GM23338 (cell line): ENCODE data around the gene NSMCE1.

ENCODE experiments used
- CREB1 ChIP-seq: fragments of 250-450 bp; sonication (Bioruptor Pico); IDR thresholded peaks from 2 replicates; pipeline ENCODE4 v1.5.0; 2020; ENCODE audit warnings: low read depth, mild to moderate bottlenecking, moderate library complexity
- ETS1 ChIP-seq: IDR thresholded peaks from 2 replicates; pipeline ENCODE4 v1.6.1; 2016; ENCODE audit warnings: antibody characterized with exemption
- EZH2 ChIP-seq: fragments of 200-600 bp; sonication (generic); IDR thresholded peaks from one replicate; pipeline ENCODE4 v1.8.0; 2017; ENCODE audit warnings: antibody characterized with exemption, mild to moderate bottlenecking, low read depth; ENCODE audit not compliant: unreplicated experiment
- EZH2phosphoT487 ChIP-seq: fragments of 200-600 bp; sonication (generic); IDR thresholded peaks from one replicate; pipeline ENCODE4 v1.8.1; 2018; ENCODE audit warnings: antibody characterized with exemption; ENCODE audit not compliant: unreplicated experiment
- JUNB ChIP-seq: IDR thresholded peaks from one replicate; pipeline ENCODE4 v1.6.1; 2016; ENCODE audit warnings: antibody characterized with exemption; ENCODE audit not compliant: unreplicated experiment
- NANOG ChIP-seq: IDR thresholded peaks from 2 replicates; pipeline ENCODE4 v1.6.1; 2016; ENCODE audit warnings: antibody characterized with exemption, borderline replicate concordance
- POLR2AphosphoS5 ChIP-seq: IDR thresholded peaks from 2 replicates; pipeline ENCODE4 v1.6.1; 2016; ENCODE audit warnings: antibody characterized with exemption, low read depth
- STAT1 ChIP-seq: IDR thresholded peaks from one replicate; pipeline ENCODE4 v1.6.1; 2016; ENCODE audit warnings: antibody characterized with exemption; ENCODE audit not compliant: unreplicated experiment
- ZNF114 ChIP-seq: fragments of 250-450 bp; sonication (Bioruptor Pico); IDR thresholded peaks from 2 replicates; pipeline ENCODE4 v1.5.0; 2020; ENCODE audit warnings: mild to moderate bottlenecking, moderate library complexity
- ZNF331 ChIP-seq: fragments of 250-450 bp; sonication (Bioruptor Pico); IDR thresholded peaks from 2 replicates; pipeline ENCODE4 v1.5.0; 2020; ENCODE audit warnings: low read depth, mild to moderate bottlenecking, moderate library complexity
- ZNF462 ChIP-seq: fragments of 250-450 bp; sonication (Bioruptor Pico); IDR thresholded peaks from 2 replicates; pipeline ENCODE4 v1.5.0; 2020; ENCODE audit warnings: mild to moderate bottlenecking, moderate library complexity
- TF ChIP-seq, protein P1 (sequence below), 2 experiments: fragments of 200-600 bp in 1 of 2; sonication (generic) in 1 of 2; conservative IDR thresholded peaks; 2 replicates each; pipeline versions ENCODE4 v1.5.1 to v1.6.1; 2016 to 2017; ENCODE audit warnings: antibody characterized with exemption in 2 of 2, low read depth in 2 of 2, mild to moderate bottlenecking in 2 of 2, moderate library complexity in 1 of 2
- TF ChIP-seq, protein P2 (sequence below): IDR thresholded peaks from one replicate; pipeline ENCODE4 v1.6.1; 2018; ENCODE audit warnings: antibody characterized with exemption; ENCODE audit not compliant: unreplicated experiment

DNA sequence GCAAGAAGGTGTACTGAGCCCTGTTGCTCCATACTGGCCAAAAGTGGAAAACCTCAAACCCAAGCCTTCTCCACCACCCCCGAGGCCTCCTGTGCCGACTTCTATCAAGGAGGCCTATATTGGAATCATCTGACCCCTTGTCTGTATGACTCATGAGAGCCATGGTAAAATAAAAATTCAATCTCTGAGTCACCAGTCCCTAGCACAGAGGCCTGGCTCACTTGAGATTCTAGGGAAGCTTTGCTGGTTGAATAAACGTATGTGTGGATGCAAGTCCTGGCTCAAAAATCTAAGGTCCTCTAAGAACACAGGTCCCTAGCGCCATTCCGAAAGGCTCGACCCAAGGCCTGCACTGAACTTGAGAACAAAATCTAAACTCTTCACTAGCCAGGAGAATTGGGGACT lies 15.0 kb downstream of the NSMCE1 start:
- TF ChIP-seq, protein P1, sequence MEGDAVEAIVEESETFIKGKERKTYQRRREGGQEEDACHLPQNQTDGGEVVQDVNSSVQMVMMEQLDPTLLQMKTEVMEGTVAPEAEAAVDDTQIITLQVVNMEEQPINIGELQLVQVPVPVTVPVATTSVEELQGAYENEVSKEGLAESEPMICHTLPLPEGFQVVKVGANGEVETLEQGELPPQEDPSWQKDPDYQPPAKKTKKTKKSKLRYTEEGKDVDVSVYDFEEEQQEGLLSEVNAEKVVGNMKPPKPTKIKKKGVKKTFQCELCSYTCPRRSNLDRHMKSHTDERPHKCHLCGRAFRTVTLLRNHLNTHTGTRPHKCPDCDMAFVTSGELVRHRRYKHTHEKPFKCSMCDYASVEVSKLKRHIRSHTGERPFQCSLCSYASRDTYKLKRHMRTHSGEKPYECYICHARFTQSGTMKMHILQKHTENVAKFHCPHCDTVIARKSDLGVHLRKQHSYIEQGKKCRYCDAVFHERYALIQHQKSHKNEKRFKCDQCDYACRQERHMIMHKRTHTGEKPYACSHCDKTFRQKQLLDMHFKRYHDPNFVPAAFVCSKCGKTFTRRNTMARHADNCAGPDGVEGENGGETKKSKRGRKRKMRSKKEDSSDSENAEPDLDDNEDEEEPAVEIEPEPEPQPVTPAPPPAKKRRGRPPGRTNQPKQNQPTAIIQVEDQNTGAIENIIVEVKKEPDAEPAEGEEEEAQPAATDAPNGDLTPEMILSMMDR (conservative IDR thresholded peaks at IDR 0.05; ENCODE audit: low read depth in 2 of 2) = no peak
- TF ChIP-seq POLR2AphosphoS5 (no peak), EZH2 (no peak), EZH2phosphoT487 (no peak), JUNB (no peak), CREB1 (CRISPR knock-in tag) (no peak), ZNF331 (CRISPR knock-in tag) (no peak), NANOG (no peak), STAT1 (no peak), ETS1 (no peak), ZNF114 (CRISPR knock-in tag) (no peak), ZNF462 (CRISPR knock-in tag) (no peak)
- TF ChIP-seq, protein P2, sequence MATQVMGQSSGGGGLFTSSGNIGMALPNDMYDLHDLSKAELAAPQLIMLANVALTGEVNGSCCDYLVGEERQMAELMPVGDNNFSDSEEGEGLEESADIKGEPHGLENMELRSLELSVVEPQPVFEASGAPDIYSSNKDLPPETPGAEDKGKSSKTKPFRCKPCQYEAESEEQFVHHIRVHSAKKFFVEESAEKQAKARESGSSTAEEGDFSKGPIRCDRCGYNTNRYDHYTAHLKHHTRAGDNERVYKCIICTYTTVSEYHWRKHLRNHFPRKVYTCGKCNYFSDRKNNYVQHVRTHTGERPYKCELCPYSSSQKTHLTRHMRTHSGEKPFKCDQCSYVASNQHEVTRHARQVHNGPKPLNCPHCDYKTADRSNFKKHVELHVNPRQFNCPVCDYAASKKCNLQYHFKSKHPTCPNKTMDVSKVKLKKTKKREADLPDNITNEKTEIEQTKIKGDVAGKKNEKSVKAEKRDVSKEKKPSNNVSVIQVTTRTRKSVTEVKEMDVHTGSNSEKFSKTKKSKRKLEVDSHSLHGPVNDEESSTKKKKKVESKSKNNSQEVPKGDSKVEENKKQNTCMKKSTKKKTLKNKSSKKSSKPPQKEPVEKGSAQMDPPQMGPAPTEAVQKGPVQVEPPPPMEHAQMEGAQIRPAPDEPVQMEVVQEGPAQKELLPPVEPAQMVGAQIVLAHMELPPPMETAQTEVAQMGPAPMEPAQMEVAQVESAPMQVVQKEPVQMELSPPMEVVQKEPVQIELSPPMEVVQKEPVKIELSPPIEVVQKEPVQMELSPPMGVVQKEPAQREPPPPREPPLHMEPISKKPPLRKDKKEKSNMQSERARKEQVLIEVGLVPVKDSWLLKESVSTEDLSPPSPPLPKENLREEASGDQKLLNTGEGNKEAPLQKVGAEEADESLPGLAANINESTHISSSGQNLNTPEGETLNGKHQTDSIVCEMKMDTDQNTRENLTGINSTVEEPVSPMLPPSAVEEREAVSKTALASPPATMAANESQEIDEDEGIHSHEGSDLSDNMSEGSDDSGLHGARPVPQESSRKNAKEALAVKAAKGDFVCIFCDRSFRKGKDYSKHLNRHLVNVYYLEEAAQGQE = no peak
